ENCODE data around the gene THAP7.
"Not testable (repeated sequence)": the region's sequence is repeated elsewhere in the genome, so short reads cannot be mapped to it uniquely, and the experiment has no call there.

- not testable (repeated sequence) for TF ChIP-seq EZH2phosphoT487, CTCF, EZH2 (IDR thresholded peaks at IDR 0.05)
These were observed 46.5 kb upstream of the THAP7 start for GRCh38 chr22:21048448-21048847.

All from neural progenitor cell (in vitro differentiated cells).